ENCODE measurements around the gene FAM156A.
A peak's percentile ranks its signal among the peaks of the same experiment; 100 is the strongest.
"Not testable (repeated sequence)": the region's sequence is repeated elsewhere in the genome, so short reads cannot be mapped to it uniquely, and the experiment has no call there.

Gene FAM156A

GRCh38 chrX:52934704-52935469 is 23.4 kb downstream of the FAM156A start:
- peak; percentile 80 to 92 for DNase-seq (ENCODE audit: low spot score in 2 of 2)
- H3K4me1 Mint-ChIP-seq, result peaks cover 10% of the 10 kb centered on the region
- peak overlapping the region; percentile 91 for H3K4me3 Mint-ChIP-seq
- ATAC-seq, result peak; percentile 97
- peaks cover 17% of the 10 kb centered on the region for H3K36me3 Mint-ChIP-seq
- H3K27ac Mint-ChIP-seq, result peak overlapping the region; percentile 99
- no peaks in the 10 kb centered on the region for H3K9me3 Mint-ChIP-seq

GRCh38 chrX:52933976-52934703 is 24.2 kb downstream of the FAM156A start:
- peak; percentile 31 for ATAC-seq
- peak overlapping the region; percentile 91 for H3K4me3 Mint-ChIP-seq
- H3K4me1 Mint-ChIP-seq, result peaks cover 10% of the 10 kb centered on the region
- H3K36me3 Mint-ChIP-seq, result peaks cover 17% of the 10 kb centered on the region
- H3K9me3 Mint-ChIP-seq, result no peaks in the 10 kb centered on the region
- no peak for DNase-seq (ENCODE audit: low spot score in 2 of 2)
- H3K27ac Mint-ChIP-seq, result peak overlapping the region; percentile 99

- Mint-ChIP-seq H3K27ac (no peak overlapping the region), H3K36me3 (peaks cover 17% of the 10 kb centered on the region), H3K4me1 (peaks cover 10% of the 10 kb centered on the region), H3K9me3 (no peaks in the 10 kb centered on the region), H3K4me3 (no peak overlapping the region)
- DNase-seq (ENCODE audit: low spot score in 2 of 2) (no peak), ATAC-seq (no peak)
These were observed 25.1 kb downstream of the FAM156A start for GRCh38 chrX:52933213-52933612.

- H3K27ac Mint-ChIP-seq; ATAC-seq; DNase-seq (ENCODE audit: low spot score in 2 of 2); H3K4me1 Mint-ChIP-seq; H3K4me3 Mint-ChIP-seq; H3K9me3 Mint-ChIP-seq: not testable (repeated sequence)
- H3K36me3 Mint-ChIP-seq, result peaks cover 12% of the 10 kb centered on the region
These were observed 28.1 kb downstream of the FAM156A start for GRCh38 chrX:52930214-52930613.

- H3K27ac Mint-ChIP-seq, result no peak overlapping the region
- DNase-seq (ENCODE audit: low spot score in 2 of 2) (no peak), ATAC-seq (no peak)
- H3K4me3 Mint-ChIP-seq, result no peak overlapping the region
- peaks cover 6% of the 10 kb centered on the region for H3K4me1 Mint-ChIP-seq
- H3K9me3 Mint-ChIP-seq, result no peaks in the 10 kb centered on the region
- peaks cover 22% of the 10 kb centered on the region for H3K36me3 Mint-ChIP-seq
These were observed 34.5 kb downstream of the FAM156A start for GRCh38 chrX:52923781-52924241.

GRCh38 chrX:52914704-52915103 is 43.6 kb downstream of the FAM156A start:
- not testable (repeated sequence) for H3K4me3 Mint-ChIP-seq; H3K4me1 Mint-ChIP-seq; H3K27ac Mint-ChIP-seq; H3K36me3 Mint-ChIP-seq; H3K9me3 Mint-ChIP-seq; DNase-seq (ENCODE audit: low spot score in 2 of 2)
- ATAC-seq, result peak; percentile 67

GRCh38 chrX:52913681-52914080 is 44.6 kb downstream of the FAM156A start:
- not testable (repeated sequence) for H3K36me3 Mint-ChIP-seq; DNase-seq (ENCODE audit: low spot score in 2 of 2); ATAC-seq; H3K4me3 Mint-ChIP-seq; H3K27ac Mint-ChIP-seq; H3K9me3 Mint-ChIP-seq; H3K4me1 Mint-ChIP-seq

- not testable (repeated sequence) for ATAC-seq; H3K4me3 Mint-ChIP-seq; H3K9me3 Mint-ChIP-seq; H3K27ac Mint-ChIP-seq; H3K4me1 Mint-ChIP-seq; DNase-seq (ENCODE audit: low spot score in 2 of 2); H3K36me3 Mint-ChIP-seq
These were observed 48.9 kb downstream of the FAM156A start for GRCh38 chrX:52909313-52909969.

- ATAC-seq; H3K27ac Mint-ChIP-seq; H3K36me3 Mint-ChIP-seq; H3K4me3 Mint-ChIP-seq; DNase-seq (ENCODE audit: low spot score in 2 of 2); H3K4me1 Mint-ChIP-seq; H3K9me3 Mint-ChIP-seq: not testable (repeated sequence)
These were observed 50.4 kb downstream of the FAM156A start for GRCh38 chrX:52907900-52908299.

GRCh38 chrX:52907137-52907536 is 51.2 kb downstream of the FAM156A start:
- H3K27ac Mint-ChIP-seq; ATAC-seq; H3K4me1 Mint-ChIP-seq; H3K9me3 Mint-ChIP-seq; DNase-seq (ENCODE audit: low spot score in 2 of 2); H3K4me3 Mint-ChIP-seq; H3K36me3 Mint-ChIP-seq: not testable (repeated sequence)

- DNase-seq (ENCODE audit: low spot score in 2 of 2); H3K4me3 Mint-ChIP-seq; ATAC-seq; H3K36me3 Mint-ChIP-seq; H3K27ac Mint-ChIP-seq; H3K9me3 Mint-ChIP-seq; H3K4me1 Mint-ChIP-seq: not testable (repeated sequence)
These were observed 52.2 kb downstream of the FAM156A start for GRCh38 chrX:52906072-52906471.

- not testable (repeated sequence) for H3K4me1 Mint-ChIP-seq; H3K9me3 Mint-ChIP-seq; H3K36me3 Mint-ChIP-seq; H3K27ac Mint-ChIP-seq; DNase-seq (ENCODE audit: low spot score in 2 of 2); ATAC-seq; H3K4me3 Mint-ChIP-seq
These were observed 52.8 kb downstream of the FAM156A start for GRCh38 chrX:52905531-52905930.

Measured in stimulated activated effector memory CD8-positive, alpha-beta T cell treated with anti-CD3 and anti-CD28 coated beads, Interleukin-12 subunit alpha, Interleukin-12 subunit beta, amount 100 ng/mL, for 72 hours (primary cell).